ENCODE data around the gene RALA.

DNA sequence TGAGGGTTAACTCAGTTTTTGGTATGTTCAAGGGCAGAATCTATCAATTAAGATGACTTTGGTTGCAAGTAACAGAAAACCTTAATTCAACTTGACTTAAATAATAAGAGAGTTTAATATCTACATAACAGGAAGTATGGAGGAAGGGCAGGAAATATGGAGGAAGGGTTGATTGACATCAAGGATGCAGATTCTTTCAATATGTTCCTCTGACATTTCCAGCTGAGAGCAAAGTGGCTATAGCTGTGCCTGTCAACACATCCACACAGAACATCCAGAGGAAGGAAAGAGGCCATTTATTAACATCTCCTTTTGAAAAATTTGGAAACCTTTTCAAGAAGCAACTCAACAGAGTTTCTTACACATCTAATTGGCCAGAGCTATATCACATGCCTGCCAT, 19.4 kb upstream of the RALA start:
- TF ChIP-seq, protein P1, sequence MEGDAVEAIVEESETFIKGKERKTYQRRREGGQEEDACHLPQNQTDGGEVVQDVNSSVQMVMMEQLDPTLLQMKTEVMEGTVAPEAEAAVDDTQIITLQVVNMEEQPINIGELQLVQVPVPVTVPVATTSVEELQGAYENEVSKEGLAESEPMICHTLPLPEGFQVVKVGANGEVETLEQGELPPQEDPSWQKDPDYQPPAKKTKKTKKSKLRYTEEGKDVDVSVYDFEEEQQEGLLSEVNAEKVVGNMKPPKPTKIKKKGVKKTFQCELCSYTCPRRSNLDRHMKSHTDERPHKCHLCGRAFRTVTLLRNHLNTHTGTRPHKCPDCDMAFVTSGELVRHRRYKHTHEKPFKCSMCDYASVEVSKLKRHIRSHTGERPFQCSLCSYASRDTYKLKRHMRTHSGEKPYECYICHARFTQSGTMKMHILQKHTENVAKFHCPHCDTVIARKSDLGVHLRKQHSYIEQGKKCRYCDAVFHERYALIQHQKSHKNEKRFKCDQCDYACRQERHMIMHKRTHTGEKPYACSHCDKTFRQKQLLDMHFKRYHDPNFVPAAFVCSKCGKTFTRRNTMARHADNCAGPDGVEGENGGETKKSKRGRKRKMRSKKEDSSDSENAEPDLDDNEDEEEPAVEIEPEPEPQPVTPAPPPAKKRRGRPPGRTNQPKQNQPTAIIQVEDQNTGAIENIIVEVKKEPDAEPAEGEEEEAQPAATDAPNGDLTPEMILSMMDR (IDR thresholded peaks at IDR 0.05; ENCODE audit: low read depth, low read length, missing input control) = no peak
- TF ChIP-seq JUND (IDR thresholded peaks at IDR 0.05) (no peak), RXRA (IDR thresholded peaks at IDR 0.05) (no peak), TAF1 (conservative IDR thresholded peaks at IDR 0.05) (no peak)

All from liver (tissue), 3 donors.